ENCODE results near the gene PPP1R12A.

Gene PPP1R12A

DNA sequence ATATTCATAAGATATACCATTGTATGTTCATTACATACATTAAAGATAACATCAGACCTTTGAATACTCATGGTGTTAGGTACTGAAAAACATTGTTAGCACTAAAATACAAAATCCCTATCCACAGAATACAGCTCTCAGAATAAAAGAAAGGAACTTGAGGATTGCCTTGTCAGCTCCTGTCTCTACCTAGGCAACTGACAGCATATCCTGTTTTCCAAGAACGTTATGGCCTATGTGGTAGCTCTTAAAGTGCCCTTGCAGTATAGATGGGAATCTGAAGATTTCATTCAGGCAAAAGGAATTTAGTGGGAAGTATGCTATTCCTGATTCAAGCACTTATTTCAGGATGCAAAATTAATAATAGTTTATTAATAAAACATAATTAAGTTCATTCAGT lies 1.8 kb upstream of the PPP1R12A start (continued):
- TF ChIP-seq, protein P1, sequence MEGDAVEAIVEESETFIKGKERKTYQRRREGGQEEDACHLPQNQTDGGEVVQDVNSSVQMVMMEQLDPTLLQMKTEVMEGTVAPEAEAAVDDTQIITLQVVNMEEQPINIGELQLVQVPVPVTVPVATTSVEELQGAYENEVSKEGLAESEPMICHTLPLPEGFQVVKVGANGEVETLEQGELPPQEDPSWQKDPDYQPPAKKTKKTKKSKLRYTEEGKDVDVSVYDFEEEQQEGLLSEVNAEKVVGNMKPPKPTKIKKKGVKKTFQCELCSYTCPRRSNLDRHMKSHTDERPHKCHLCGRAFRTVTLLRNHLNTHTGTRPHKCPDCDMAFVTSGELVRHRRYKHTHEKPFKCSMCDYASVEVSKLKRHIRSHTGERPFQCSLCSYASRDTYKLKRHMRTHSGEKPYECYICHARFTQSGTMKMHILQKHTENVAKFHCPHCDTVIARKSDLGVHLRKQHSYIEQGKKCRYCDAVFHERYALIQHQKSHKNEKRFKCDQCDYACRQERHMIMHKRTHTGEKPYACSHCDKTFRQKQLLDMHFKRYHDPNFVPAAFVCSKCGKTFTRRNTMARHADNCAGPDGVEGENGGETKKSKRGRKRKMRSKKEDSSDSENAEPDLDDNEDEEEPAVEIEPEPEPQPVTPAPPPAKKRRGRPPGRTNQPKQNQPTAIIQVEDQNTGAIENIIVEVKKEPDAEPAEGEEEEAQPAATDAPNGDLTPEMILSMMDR (tag by site-specific recombination; IDR thresholded peaks at IDR 0.05), result no peak
- TF ChIP-seq ZNF645 (tag by site-specific recombination; IDR thresholded peaks at IDR 0.05) (no peak), ZBTB7A (tag by site-specific recombination; IDR thresholded peaks at IDR 0.05; ENCODE audit: low read depth) (no peak), ZBTB48 (tag by site-specific recombination; IDR thresholded peaks at IDR 0.05) (no peak), ZBTB8A (tag by site-specific recombination; IDR thresholded peaks at IDR 0.05) (no peak), ZNF426 (tag by site-specific recombination; IDR thresholded peaks at IDR 0.05) (no peak), ZNF112 (tag by site-specific recombination; IDR thresholded peaks at IDR 0.05) (no peak)

- Histone ChIP-seq H3K4me1 (ENCODE audit: control insufficient read depth, insufficient read depth, low read length) (peaks cover 5% of the 10 kb centered on the region), H3K9me3 (ENCODE audit: control insufficient read depth, insufficient read depth, low read depth, low read length) (no peaks in the 10 kb centered on the region), H3K36me3 (ENCODE audit: control insufficient read depth in 2 of 2, insufficient read depth in 1 of 2, low read length in 2 of 2) (no peaks in the 10 kb centered on the region), H3K4me3 (ENCODE audit: low read depth, low read length) (peak overlapping the region; percentile 76), H3K27ac (ENCODE audit: extremely low read depth, low read depth, low read length) (peak overlapping the region; percentile 93)
- POLR2A ChIA-PET, result interaction anchor here (0.8 to 1.6 kb wide), 4 partner anchors 17 to 264 kb away, joined by 3 to 4 read pairs (median 4); no protein-coding TSS in a partner anchor
- CTCF ChIA-PET, result no interaction called here
- 0 out of 2 replicates have a peak, but pooled peaks have one; percentile 8 for TF ChIP-seq ZNF580 (tag by site-specific recombination; IDR thresholded peaks at IDR 0.05)
- no peak for TF ChIP-seq ZNF211 (tag by site-specific recombination; IDR thresholded peaks at IDR 0.05; ENCODE audit: low read depth)
- no peak for TF ChIP-seq ZBTB1 (tag by site-specific recombination; IDR thresholded peaks at IDR 0.05)
- TF ChIP-seq, protein P2, sequence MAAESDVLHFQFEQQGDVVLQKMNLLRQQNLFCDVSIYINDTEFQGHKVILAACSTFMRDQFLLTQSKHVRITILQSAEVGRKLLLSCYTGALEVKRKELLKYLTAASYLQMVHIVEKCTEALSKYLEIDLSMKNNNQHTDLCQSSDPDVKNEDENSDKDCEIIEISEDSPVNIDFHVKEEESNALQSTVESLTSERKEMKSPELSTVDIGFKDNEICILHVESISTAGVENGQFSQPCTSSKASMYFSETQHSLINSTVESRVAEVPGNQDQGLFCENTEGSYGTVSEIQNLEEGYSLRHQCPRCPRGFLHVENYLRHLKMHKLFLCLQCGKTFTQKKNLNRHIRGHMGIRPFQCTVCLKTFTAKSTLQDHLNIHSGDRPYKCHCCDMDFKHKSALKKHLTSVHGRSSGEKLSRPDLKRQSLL (tag by site-specific recombination; IDR thresholded peaks at IDR 0.05), result peak; percentile 81
- no peak for TF ChIP-seq ZNF10 (tag by site-specific recombination; IDR thresholded peaks at IDR 0.05)
- TF ChIP-seq, protein P3, sequence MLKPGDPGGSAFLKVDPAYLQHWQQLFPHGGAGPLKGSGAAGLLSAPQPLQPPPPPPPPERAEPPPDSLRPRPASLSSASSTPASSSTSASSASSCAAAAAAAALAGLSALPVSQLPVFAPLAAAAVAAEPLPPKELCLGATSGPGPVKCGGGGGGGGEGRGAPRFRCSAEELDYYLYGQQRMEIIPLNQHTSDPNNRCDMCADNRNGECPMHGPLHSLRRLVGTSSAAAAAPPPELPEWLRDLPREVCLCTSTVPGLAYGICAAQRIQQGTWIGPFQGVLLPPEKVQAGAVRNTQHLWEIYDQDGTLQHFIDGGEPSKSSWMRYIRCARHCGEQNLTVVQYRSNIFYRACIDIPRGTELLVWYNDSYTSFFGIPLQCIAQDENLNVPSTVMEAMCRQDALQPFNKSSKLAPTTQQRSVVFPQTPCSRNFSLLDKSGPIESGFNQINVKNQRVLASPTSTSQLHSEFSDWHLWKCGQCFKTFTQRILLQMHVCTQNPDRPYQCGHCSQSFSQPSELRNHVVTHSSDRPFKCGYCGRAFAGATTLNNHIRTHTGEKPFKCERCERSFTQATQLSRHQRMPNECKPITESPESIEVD (tag by site-specific recombination; IDR thresholded peaks at IDR 0.05), result peak; percentile 41; the same call in 1 of the 2 replicates
- no peak for TF ChIP-seq ZNF513 (tag by site-specific recombination; IDR thresholded peaks at IDR 0.05)
- no peak for TF ChIP-seq SCRT2 (tag by site-specific recombination; IDR thresholded peaks at IDR 0.05)
- no peak for TF ChIP-seq ZNF677 (tag by site-specific recombination; IDR thresholded peaks at IDR 0.05)
- no peak for TF ChIP-seq SETDB1 (IDR thresholded peaks at IDR 0.05; ENCODE audit: insufficient read length, low read length)
- no peak for TF ChIP-seq ZNF114 (tag by site-specific recombination; IDR thresholded peaks at IDR 0.05)
- no peak for TF ChIP-seq ZNF155 (tag by site-specific recombination; IDR thresholded peaks at IDR 0.05)
- TF ChIP-seq ZNF19 (tag by site-specific recombination; IDR thresholded peaks at IDR 0.05; ENCODE audit: low read depth), result no peak
- peak; percentile 85 for TF ChIP-seq ZNF335 (tag by site-specific recombination; conservative IDR thresholded peaks at IDR 0.05)
- TF ChIP-seq, protein P4, sequence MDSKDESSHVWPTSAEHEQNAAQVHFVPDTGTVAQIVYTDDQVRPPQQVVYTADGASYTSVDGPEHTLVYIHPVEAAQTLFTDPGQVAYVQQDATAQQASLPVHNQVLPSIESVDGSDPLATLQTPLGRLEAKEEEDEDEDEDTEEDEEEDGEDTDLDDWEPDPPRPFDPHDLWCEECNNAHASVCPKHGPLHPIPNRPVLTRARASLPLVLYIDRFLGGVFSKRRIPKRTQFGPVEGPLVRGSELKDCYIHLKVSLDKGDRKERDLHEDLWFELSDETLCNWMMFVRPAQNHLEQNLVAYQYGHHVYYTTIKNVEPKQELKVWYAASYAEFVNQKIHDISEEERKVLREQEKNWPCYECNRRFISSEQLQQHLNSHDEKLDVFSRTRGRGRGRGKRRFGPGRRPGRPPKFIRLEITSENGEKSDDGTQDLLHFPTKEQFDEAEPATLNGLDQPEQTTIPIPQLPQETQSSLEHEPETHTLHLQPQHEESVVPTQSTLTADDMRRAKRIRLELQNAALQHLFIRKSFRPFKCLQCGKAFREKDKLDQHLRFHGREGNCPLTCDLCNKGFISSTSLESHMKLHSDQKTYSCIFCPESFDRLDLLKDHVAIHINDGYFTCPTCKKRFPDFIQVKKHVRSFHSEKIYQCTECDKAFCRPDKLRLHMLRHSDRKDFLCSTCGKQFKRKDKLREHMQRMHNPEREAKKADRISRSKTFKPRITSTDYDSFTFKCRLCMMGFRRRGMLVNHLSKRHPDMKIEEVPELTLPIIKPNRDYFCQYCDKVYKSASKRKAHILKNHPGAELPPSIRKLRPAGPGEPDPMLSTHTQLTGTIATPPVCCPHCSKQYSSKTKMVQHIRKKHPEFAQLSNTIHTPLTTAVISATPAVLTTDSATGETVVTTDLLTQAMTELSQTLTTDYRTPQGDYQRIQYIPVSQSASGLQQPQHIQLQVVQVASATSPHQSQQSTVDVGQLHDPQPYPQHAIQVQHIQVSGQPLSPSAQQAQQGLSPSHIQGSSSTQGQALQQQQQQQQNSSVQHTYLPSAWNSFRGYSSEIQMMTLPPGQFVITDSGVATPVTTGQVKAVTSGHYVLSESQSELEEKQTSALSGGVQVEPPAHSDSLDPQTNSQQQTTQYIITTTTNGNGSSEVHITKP (tag by site-specific recombination; IDR thresholded peaks at IDR 0.05), result peak; percentile 90
- TF ChIP-seq ZEB2 (tag by site-specific recombination; IDR thresholded peaks at IDR 0.05), result no peak; the same call in 1 of the 2 replicates
Measured at GRCh38 chr12:79935624-79936345, 888 bp upstream of the PPP1R12A start.
